Measurements from ENCODE around the gene TTC28.

The TTC28 gene

DNA sequence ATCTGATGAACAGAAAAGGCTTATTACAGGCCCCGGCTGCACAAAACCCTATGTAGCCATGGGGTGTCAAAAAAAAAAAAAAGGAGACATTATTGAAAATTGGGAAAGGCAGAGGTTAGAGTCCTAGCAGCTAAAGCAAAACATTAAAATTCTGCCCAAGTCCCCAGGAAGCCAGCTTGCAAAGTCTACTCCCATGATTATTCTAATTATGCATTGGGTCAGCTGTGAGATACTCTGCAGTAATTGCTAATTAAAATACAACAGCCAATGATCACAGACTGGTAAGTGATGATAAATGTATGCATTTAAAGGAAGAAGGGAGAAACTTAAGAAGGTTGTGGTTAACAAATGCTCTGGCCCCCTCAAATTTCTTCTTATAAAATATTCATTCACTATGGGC, 473.7 kb downstream of the TTC28 start:
- TF ChIP-seq, protein P1, sequence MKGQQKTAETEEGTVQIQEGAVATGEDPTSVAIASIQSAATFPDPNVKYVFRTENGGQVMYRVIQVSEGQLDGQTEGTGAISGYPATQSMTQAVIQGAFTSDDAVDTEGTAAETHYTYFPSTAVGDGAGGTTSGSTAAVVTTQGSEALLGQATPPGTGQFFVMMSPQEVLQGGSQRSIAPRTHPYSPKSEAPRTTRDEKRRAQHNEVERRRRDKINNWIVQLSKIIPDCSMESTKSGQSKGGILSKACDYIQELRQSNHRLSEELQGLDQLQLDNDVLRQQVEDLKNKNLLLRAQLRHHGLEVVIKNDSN (IDR thresholded peaks at IDR 0.05): no peak
- TF ChIP-seq RAD21 (IDR thresholded peaks at IDR 0.05; ENCODE audit: low read depth) (no peak), CREB1 (IDR thresholded peaks at IDR 0.05; ENCODE audit: low read depth) (no peak), TAF1 (IDR thresholded peaks at IDR 0.05; ENCODE audit: low read depth) (no peak), EGR1 (IDR thresholded peaks at IDR 0.05) (no peak), NFIC (IDR thresholded peaks at IDR 0.05) (no peak), YY1 (IDR thresholded peaks at IDR 0.05; ENCODE audit: low read depth) (no peak), ZBTB7A (IDR thresholded peaks at IDR 0.05; ENCODE audit: low read depth) (no peak), TEAD4 (IDR thresholded peaks at IDR 0.05) (no peak), CEBPB (IDR thresholded peaks at IDR 0.05) (no peak), TCF12 (IDR thresholded peaks at IDR 0.05; ENCODE audit: low read depth) (no peak), REST (IDR thresholded peaks at IDR 0.05; ENCODE audit: low read depth) (no peak), EP300 (IDR thresholded peaks at IDR 0.05; ENCODE audit: borderline replicate concordance) (no peak), FOXM1 (IDR thresholded peaks at IDR 0.05; ENCODE audit: borderline replicate concordance, low read depth) (no peak)
- TF ChIP-seq, protein P2, sequence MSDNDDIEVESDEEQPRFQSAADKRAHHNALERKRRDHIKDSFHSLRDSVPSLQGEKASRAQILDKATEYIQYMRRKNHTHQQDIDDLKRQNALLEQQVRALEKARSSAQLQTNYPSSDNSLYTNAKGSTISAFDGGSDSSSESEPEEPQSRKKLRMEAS (IDR thresholded peaks at IDR 0.05): no peak

DNA sequence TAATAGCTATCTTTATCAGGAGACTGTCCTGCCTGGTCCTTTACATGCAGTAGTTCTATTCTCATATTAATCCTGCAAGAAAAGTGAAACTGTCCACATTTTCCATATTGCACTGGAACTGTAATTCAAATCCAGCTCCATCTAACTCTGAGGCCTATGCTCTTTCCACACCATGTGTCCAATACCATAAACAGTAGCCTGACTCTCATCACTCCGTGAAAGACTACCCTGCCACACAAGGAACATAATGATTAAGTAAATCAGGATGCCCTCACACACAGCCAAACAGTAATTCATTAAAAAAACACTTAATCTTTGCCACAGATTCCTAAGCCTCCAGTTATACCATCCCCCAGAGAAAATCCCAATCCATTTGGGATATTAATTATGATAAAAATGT, 475.3 kb downstream of the TTC28 start:
- TF ChIP-seq FOXM1 (IDR thresholded peaks at IDR 0.05; ENCODE audit: borderline replicate concordance, low read depth) (no peak), TEAD4 (IDR thresholded peaks at IDR 0.05) (no peak), TCF12 (IDR thresholded peaks at IDR 0.05; ENCODE audit: low read depth) (no peak)

DNA sequence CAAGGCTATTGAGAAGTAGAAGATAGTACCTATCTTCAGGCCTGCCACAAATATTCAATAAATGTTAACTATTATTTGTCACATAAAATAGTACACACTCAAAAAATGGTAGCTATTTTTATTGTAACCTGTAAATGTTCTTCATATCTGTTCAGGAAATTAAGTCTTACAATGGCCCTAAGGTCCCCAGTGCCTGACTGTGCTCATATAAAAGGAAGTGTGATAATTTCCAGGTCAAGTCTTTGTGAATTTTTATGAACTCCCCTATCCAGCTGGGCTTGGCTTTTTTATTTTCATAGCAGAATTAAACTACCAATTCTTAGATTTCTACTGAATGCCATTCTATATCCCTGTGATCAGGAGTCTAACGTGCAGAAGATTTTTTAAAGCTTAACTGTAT, 476.4 kb downstream of the TTC28 start:
- no peak for TF ChIP-seq FOXM1 (IDR thresholded peaks at IDR 0.05; ENCODE audit: borderline replicate concordance, low read depth)
- TF ChIP-seq EGR1 (IDR thresholded peaks at IDR 0.05): no peak
- no peak for TF ChIP-seq REST (IDR thresholded peaks at IDR 0.05; ENCODE audit: low read depth)
- no peak for TF ChIP-seq CEBPB (IDR thresholded peaks at IDR 0.05)
- TF ChIP-seq, protein P2 (IDR thresholded peaks at IDR 0.05): no peak
- no peak for TF ChIP-seq RAD21 (IDR thresholded peaks at IDR 0.05; ENCODE audit: low read depth)

GRCh38 chr22:28198692-28199091, 480.9 kb downstream of the TTC28 start:
- TF ChIP-seq ZBTB7A (IDR thresholded peaks at IDR 0.05; ENCODE audit: low read depth): no peak
- TF ChIP-seq YY1 (IDR thresholded peaks at IDR 0.05; ENCODE audit: low read depth): no peak
- no peak for TF ChIP-seq FOXM1 (IDR thresholded peaks at IDR 0.05; ENCODE audit: borderline replicate concordance, low read depth)
- no peak for TF ChIP-seq CREB1 (IDR thresholded peaks at IDR 0.05; ENCODE audit: low read depth)
- TF ChIP-seq TCF12 (IDR thresholded peaks at IDR 0.05; ENCODE audit: low read depth): no peak
- TF ChIP-seq REST (IDR thresholded peaks at IDR 0.05; ENCODE audit: low read depth): no peak
- TF ChIP-seq NFIC (IDR thresholded peaks at IDR 0.05): no peak
- TF ChIP-seq EP300 (IDR thresholded peaks at IDR 0.05; ENCODE audit: borderline replicate concordance): no peak
- no peak for TF ChIP-seq TEAD4 (IDR thresholded peaks at IDR 0.05)
- no peak for TF ChIP-seq EGR1 (IDR thresholded peaks at IDR 0.05)
- TF ChIP-seq TAF1 (IDR thresholded peaks at IDR 0.05; ENCODE audit: low read depth): no peak
- TF ChIP-seq, protein P2 (IDR thresholded peaks at IDR 0.05): no peak
- no peak for TF ChIP-seq CEBPB (IDR thresholded peaks at IDR 0.05)
- TF ChIP-seq RAD21 (IDR thresholded peaks at IDR 0.05; ENCODE audit: low read depth): no peak
- TF ChIP-seq, protein P1 (IDR thresholded peaks at IDR 0.05): no peak
